ENCODE data around the gene MAPK8IP2.
A peak's percentile ranks its signal among the peaks of the same experiment; 100 is the strongest.
"Not testable (repeated sequence)": the region's sequence is repeated elsewhere in the genome, so short reads cannot be mapped to it uniquely, and the experiment has no call there.

MAPK8IP2 gene

DNA sequence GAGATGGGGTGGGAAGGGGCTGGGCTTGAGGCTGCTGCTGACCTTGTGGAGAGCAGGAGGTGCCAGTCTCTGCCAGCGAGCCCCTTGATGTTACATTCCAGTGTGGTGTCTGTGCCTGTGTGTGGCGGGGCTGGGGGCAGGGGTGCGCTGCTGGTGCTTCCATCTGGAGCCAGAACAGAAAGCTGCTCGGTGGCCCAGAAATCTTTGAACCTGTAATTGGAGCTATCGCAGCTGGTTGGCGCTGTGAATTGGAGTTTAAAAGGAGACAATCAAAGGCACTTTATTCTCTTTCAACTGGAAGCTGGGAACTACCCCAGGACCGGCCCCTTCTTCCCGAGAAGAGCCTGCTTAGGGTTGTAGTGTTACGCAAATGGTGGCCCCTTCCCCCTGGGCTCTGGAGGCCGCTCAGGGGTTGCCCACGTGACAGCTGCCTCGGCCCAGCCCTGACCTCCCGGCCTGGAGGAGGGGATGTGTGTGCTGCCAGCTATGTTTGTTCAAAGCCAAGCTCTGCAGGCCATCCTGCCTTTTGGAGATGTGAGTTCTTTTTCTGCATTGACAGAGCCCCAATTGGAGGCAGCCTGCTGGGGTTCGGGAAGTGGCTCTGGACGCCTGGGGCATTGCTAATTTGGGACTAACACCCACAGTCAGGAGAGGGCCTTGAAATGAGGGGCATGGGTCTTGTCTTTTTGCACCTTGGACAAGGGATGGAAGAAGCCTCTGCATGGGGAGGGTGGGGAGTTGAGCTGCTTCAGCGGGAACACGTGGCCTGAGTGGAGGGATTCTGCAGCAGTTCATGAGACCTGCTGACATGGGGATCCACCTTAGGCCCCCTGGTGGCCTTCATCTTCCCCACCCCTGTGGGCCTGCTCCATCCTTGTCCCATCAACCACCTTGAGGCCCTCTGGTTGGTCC lies 41.4 kb downstream of the MAPK8IP2 start:
- peaks cover 2% of the 10 kb centered on the region; the same call in 1 of the 2 replicates for H3K9me3 ChIP-seq
- H3K36me3 ChIP-seq = no peaks in the 10 kb centered on the region
- H3K27me3 ChIP-seq = peaks cover 21% of the 10 kb centered on the region
- no peaks in the 10 kb centered on the region for H3K4me1 ChIP-seq
- peak; percentile 26 for DNase-seq
- H3K4me3 ChIP-seq (ENCODE audit: low read depth, low read length) = no peak overlapping the region
- TF ChIP-seq, protein P1, sequence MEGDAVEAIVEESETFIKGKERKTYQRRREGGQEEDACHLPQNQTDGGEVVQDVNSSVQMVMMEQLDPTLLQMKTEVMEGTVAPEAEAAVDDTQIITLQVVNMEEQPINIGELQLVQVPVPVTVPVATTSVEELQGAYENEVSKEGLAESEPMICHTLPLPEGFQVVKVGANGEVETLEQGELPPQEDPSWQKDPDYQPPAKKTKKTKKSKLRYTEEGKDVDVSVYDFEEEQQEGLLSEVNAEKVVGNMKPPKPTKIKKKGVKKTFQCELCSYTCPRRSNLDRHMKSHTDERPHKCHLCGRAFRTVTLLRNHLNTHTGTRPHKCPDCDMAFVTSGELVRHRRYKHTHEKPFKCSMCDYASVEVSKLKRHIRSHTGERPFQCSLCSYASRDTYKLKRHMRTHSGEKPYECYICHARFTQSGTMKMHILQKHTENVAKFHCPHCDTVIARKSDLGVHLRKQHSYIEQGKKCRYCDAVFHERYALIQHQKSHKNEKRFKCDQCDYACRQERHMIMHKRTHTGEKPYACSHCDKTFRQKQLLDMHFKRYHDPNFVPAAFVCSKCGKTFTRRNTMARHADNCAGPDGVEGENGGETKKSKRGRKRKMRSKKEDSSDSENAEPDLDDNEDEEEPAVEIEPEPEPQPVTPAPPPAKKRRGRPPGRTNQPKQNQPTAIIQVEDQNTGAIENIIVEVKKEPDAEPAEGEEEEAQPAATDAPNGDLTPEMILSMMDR (IDR thresholded peaks at IDR 0.05; ENCODE audit: low read depth, low read length) = peak; percentile 22

DNA sequence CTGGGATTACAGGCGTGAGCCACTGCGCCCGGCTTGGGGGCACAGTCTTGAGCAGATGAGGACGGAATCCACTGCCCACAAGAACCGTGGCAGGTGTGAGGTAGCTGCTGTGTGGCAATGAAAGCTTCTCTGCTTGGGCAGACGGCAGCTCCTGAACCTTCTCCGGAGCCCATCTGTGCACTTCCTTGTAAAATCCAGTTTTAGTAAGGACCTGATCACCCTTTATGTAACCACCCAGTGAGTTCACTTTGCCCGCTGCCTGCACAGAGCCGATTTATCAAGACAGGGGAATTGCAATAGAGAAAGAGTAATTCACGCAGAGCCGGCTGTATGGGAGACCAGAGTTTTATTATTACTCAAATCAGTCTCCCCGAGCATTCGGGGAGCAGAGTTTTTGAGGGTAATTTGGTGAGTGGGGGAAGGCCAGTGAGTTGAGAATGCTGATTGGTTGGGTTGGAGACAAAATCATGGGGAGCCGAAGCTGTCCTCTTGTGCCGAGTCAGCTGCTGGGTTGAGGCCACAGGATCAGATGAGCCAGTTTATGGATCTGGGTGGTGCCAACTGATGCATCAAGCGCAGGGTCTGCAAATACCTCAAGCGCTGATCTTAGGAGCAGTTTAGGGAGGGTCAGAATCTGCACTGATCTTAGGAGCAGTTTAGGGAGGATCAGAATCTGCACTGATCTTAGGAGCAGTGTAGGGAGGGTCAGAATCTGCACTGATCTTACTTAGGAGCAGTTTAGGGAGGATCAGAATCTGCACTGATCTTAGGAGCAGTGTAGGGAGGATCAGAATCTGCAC lies 42.6 kb downstream of the MAPK8IP2 start:
- DNase-seq; H3K4me1 ChIP-seq; H3K9me3 ChIP-seq; H3K36me3 ChIP-seq; H3K4me3 ChIP-seq (ENCODE audit: low read depth, low read length): not testable (repeated sequence)
- H3K27me3 ChIP-seq = peaks cover 21% of the 10 kb centered on the region

DNA sequence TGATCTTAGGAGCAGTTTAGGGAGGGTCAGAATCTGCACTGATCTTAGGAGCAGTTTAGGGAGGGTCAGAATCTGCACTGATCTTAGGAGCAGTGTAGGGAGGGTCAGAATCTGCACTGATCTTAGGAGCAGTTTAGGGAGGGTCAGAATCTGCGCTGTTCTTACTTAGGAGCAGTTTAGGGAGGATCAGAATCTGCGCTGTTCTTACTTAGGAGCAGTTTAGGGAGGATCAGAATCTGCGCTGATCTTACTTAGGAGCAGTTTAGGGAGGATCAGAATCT lies 43.2 kb downstream of the MAPK8IP2 start:
- not testable (repeated sequence) for H3K4me3 ChIP-seq (ENCODE audit: low read depth, low read length); DNase-seq; H3K9me3 ChIP-seq; H3K36me3 ChIP-seq; H3K4me1 ChIP-seq
- peaks cover 21% of the 10 kb centered on the region for H3K27me3 ChIP-seq

DNA sequence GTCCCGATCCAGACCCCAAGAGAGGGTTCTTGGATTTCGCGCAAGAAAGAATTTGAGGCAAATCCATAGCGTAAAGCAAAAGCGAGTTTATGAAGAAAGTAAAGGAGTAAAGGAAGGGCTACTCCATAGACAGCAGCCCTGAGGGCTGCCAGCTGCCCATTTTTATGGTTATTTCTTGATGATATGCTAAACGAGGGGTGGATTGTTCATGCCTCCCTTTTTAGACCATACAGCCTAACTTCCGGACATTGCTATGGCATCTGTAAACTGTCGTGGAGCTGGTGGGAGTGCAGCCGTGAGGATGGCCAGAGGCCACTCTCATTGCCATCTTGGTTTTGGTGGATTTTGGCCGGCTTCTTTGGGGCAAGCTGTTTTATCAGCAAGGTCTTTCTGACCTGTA lies 52.7 kb downstream of the MAPK8IP2 start:
- H3K9me3 ChIP-seq = peaks cover 5% of the 10 kb centered on the region; the same call in 1 of the 2 replicates
- TF ChIP-seq, protein P1 (IDR thresholded peaks at IDR 0.05; ENCODE audit: low read depth, low read length) = no peak
- DNase-seq = no peak
- peaks cover 8% of the 10 kb centered on the region for H3K27me3 ChIP-seq
- H3K4me1 ChIP-seq = no peaks in the 10 kb centered on the region
- no peak overlapping the region for H3K4me3 ChIP-seq (ENCODE audit: low read depth, low read length)
- H3K36me3 ChIP-seq = no peaks in the 10 kb centered on the region

DNA sequence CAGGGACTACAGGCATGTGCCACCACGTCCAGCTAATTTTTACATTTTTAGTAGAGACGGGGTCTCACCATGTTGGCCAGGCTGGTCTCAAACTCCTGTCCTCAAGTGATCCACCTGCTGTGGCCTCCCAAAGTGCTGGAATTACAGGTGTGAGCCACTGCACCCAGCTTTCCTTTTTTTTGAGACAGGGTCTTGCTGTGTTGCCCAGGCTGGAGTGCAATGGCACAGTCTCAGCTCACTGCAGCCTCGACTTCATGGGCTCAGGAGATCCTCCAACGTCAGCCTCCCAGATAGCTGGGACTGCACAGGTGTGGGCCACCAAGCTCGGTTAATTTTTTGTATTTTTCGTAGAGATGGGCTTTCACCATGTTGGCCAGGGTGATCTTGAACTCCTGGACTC lies 54.1 kb downstream of the MAPK8IP2 start:
- H3K9me3 ChIP-seq; H3K4me1 ChIP-seq; H3K4me3 ChIP-seq (ENCODE audit: low read depth, low read length); DNase-seq; H3K27me3 ChIP-seq; H3K36me3 ChIP-seq: not testable (repeated sequence)

DNA sequence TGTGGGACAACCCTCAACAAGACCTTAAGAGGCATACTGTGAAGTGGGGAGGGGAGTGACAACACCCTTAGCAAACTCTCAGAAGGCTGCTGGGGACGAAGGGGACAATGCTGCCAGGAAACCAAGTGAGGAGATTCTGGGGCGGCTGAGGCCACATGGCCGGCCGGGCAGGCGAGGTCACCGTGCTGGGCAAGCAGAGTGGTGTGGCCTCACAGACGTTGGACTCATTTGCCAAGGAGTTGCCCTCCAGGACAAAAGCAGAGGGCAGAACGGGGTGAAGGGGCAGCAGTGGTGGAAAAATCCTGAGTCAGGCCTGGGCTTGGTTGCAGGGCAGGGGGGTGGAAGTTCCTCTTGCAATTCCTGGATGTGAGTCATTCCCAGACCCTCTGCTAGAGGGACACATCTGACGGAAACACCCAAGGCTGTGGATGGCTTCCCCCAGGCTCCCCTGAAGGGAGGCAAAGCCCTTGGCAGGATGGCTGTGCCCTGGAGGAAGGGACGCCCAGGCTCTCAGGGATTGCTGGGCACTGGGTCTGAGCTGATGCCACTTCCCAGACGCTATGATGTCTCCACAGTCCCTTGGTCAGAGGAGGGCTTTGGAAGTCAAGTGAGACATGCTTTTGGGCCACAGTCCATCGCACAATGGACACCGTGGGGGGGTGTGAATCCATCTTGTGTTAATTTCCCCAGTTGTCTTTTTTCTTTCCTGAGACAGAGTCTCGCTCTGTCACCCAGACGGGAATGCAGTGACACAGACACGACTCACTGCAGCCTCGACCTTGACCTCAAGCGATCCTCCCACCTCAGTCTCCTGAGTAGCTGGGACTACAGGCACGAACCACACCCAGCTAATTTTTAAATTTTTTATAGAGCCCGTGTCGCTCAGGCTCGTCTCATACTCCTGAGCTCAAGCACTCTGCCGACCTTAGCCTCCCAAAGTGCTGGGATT lies 55.8 kb downstream of the MAPK8IP2 start:
- Histone ChIP-seq H3K36me3 (no peaks in the 10 kb centered on the region), H3K27me3 (peaks cover 8% of the 10 kb centered on the region), H3K4me3 (ENCODE audit: low read depth, low read length) (no peak overlapping the region), H3K4me1 (no peaks in the 10 kb centered on the region), H3K9me3 (peaks cover 5% of the 10 kb centered on the region; the same call in 1 of the 2 replicates)
- DNase-seq = no peak
- TF ChIP-seq, protein P1 (IDR thresholded peaks at IDR 0.05; ENCODE audit: low read depth, low read length) = no peak

DNA sequence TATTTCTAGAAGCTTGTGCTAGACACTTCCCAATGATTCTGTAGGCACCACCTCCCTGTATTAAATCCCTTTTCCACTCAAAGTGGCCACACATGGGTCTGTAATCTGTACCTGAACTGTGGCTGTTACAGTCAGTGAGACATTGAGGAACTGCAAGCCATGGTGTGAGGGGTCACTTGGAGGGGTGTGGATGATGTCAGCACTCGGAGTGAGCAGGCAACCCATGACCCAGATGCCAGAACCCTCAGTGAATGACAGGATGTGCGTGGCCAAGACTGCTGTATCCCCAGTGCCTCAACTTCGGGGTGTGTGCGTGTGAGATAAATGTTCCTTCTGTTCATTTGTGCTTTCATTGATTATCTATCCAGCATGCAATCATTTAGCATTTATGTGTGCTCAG lies 57.3 kb downstream of the MAPK8IP2 start:
- H3K4me1 ChIP-seq = no peaks in the 10 kb centered on the region
- H3K9me3 ChIP-seq = peaks cover 5% of the 10 kb centered on the region; the same call in 1 of the 2 replicates
- H3K36me3 ChIP-seq = no peaks in the 10 kb centered on the region
- H3K27me3 ChIP-seq = peaks cover 3% of the 10 kb centered on the region; the same call in 1 of the 2 replicates
- no peak for DNase-seq
- no peak overlapping the region for H3K4me3 ChIP-seq (ENCODE audit: low read depth, low read length)
- TF ChIP-seq, protein P1 (IDR thresholded peaks at IDR 0.05; ENCODE audit: low read depth, low read length) = no peak

DNA sequence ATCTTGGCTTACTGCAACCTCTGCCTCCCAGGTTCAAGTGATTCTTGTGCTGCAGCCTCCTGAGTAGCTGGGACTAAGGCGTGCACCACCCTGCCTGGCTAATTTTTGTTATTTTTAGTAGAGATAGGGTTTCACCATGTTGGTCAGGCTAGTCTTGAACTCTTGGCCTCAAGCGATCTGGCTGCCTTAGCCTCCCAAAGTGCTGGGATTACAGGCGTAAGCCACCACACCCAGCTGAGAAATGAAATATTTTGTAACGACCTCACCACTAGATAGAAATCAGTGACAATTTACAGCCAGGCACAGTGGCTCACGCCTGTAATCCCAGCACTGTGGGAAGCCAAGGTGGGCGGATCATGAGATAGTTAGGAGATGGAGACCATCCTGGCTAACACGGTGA lies 59.1 kb downstream of the MAPK8IP2 start:
- not testable (repeated sequence) for H3K4me1 ChIP-seq; H3K36me3 ChIP-seq; H3K27me3 ChIP-seq; H3K9me3 ChIP-seq; DNase-seq; H3K4me3 ChIP-seq (ENCODE audit: low read depth, low read length)

Measured in BE2C (cell line).